Astrocyte (in vitro differentiated cells and primary cell): Measurements from ENCODE around the gene TMUB1.

Source experiments
- EZH2 ChIP-seq: IDR thresholded peaks from 2 replicates; pipeline ENCODE4 v1.6.1; 2012; ENCODE audit warnings: mild to moderate bottlenecking, low read length, inconsistent platforms; ENCODE audit not compliant: insufficient read depth
- TF ChIP-seq, protein P1 (sequence below): IDR thresholded peaks from 2 replicates; pipeline ENCODE4 v1.5.1; 2011; ENCODE audit warnings: low read depth, mild to moderate bottlenecking, inconsistent platforms, low read length, moderate library complexity; ENCODE audit not compliant: insufficient read depth

DNA sequence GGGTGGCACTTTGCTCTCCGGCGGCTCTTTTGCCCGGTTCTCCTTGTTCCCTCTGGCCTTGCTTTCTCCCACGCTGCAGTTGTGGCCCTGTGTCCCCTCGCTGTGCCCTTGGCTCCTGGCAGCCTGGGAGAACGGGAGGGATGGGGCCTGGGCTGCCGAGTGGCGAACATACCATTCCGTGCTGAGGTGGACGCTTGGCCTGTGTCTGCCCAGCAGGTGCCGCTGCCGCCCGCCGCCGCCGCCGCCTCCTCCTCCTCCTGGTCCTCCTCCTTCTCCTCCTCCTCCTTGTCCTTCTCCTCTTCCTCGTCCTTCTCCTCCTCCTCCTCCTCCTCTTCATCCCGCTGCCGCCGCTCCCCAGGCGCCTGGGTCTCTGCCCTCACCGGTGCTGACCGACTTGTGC lies 39.0 kb upstream of the TMUB1 start:
- TF ChIP-seq, protein P1, sequence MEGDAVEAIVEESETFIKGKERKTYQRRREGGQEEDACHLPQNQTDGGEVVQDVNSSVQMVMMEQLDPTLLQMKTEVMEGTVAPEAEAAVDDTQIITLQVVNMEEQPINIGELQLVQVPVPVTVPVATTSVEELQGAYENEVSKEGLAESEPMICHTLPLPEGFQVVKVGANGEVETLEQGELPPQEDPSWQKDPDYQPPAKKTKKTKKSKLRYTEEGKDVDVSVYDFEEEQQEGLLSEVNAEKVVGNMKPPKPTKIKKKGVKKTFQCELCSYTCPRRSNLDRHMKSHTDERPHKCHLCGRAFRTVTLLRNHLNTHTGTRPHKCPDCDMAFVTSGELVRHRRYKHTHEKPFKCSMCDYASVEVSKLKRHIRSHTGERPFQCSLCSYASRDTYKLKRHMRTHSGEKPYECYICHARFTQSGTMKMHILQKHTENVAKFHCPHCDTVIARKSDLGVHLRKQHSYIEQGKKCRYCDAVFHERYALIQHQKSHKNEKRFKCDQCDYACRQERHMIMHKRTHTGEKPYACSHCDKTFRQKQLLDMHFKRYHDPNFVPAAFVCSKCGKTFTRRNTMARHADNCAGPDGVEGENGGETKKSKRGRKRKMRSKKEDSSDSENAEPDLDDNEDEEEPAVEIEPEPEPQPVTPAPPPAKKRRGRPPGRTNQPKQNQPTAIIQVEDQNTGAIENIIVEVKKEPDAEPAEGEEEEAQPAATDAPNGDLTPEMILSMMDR = no peak
- TF ChIP-seq EZH2 = no peak
